GM12872 (cell line): ENCODE measurements around the gene LPCAT3.

ENCODE experiments used
- CTCF ChIP-seq: IDR thresholded peaks from 3 replicates; pipeline ENCODE4 v1.5.1; 2011; ENCODE audit warnings: low read depth, mild to moderate bottlenecking, low read length, moderate library complexity; ENCODE audit not compliant: insufficient read depth

LPCAT3 gene

GRCh38 chr12:6952121-6952862 lies 66.0 kb downstream of the LPCAT3 start:
- no peak for TF ChIP-seq CTCF

- 0 out of 3 replicates have a peak, but pooled peaks have one; percentile 3 for TF ChIP-seq CTCF
Measured at GRCh38 chr12:6951551-6952120, 66.6 kb downstream of the LPCAT3 start.

DNA sequence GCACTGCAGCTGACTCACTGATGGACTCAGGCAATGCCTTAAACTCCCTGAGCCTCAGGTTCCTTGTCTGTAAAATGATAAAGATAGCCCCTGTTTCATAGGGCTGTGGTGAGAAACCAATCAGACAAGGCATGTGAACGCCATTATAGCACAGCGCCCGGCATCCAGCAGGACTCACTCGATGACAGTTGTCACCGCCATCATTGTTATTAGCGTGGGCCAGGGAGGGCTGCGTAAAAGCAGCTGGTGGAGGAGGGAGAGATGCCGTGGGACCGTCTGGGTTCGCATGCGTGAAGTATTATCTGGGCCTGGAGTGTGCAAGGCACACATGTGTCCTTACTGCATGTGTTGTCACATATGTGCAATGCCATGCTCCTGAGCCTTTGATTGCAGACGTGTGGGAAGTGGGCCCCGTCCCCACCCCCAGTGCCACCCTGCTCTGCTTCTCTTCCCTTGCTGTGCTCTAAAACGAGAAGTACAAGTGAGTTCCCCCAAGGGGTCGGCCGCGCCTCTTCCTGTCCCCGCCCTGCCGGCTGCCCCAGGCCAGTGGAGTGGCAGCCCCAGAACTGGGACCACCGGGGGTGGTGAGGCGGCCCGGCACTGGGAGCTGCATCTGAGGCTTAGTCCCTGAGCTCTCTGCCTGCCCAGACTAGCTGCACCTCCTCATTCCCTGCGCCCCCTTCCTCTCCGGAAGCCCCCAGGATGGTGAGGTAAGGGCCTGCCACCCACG lies 67.3 kb downstream of the LPCAT3 start, which contains the start of gene PTPN6:
PTPN6 (plus strand) TSS at position 546 of the 730 bp plus-strand sequence; CDS start at position 703, 157 bp downstream.
- no peak for TF ChIP-seq CTCF

GRCh38 chr12:6950401-6950801 lies 67.9 kb downstream of the LPCAT3 start:
- peak; percentile 66 for TF ChIP-seq CTCF

DNA sequence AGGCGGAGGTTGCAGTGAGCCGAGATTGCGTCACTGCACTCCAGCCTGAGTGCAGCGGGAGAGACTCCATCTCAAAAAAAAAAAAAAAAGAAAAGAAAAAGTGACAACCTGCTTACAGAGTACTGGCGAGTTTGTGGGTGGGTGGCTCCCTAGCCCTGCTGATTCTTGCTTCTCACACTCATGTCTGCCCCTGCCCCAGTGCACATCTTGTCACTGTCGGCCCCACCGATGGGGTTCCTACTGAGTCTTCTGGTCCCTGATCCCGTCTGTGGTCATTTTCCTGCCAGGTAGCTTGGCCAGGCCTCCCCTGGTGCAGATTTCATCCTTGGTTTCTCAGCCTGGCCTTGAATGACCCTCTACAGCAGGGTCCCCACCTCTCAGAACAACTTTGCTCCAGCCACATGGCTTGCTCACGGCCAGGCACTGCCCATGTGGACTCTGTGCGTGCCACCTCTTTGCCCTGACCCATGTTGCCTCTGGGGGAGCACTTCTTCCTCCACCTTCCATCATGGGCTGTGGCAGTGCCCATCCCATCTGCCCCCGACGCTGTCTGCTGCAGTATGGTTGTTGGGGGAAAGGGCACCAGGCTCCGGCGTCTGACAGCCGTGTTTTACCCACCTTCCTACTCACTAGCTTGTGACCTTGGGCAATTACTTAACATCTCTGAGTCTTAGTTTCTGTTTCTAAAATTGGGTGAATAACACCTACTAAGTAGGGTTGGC lies 69.2 kb downstream of the LPCAT3 start:
- TF ChIP-seq CTCF: peak; percentile 58

GRCh38 chr12:6947615-6948014 lies 70.7 kb downstream of the LPCAT3 start:
- TF ChIP-seq CTCF: no peak

DNA sequence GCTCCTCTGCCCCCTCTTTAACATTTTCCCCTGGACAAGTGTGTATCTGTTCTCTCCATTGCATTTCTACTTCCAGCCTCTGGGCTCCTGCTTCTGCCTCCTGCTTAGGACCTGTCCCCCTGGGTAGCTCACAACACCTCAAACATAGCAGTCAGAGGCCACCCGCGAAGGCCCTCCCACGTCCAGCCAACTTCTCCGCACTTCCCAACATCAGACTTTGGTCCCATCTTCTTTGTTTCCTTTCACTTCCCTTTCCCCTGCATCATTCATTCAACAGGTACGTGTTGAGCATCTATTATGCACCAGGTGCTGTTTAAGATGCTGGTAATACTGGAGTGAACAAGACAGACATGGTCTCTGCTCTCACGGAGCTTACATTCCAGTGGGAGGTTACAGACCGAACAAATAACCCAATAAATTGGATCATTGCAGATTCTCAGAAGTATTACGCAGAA lies 71.3 kb downstream of the LPCAT3 start:
- TF ChIP-seq CTCF: no peak
